NCI-H69 (cell line): Measurements from ENCODE around the gene HOMEZ.
"Not testable (repeated sequence)": the region's sequence is repeated elsewhere in the genome, so short reads cannot be mapped to it uniquely, and the experiment has no call there.

Source experiments
- DNase-seq: peaks from one replicate; lab custom pipeline; 2025; lab: John Stamatoyannopoulos, UW

HOMEZ gene

GRCh38 chr14:23281247-23281646 is 4.7 kb downstream of the HOMEZ start:
- DNase-seq = no peak

- not testable (repeated sequence) for DNase-seq
Observed at GRCh38 chr14:23277928-23278327, 8.0 kb downstream of the HOMEZ start.

GRCh38 chr14:23277189-23277588 is 8.7 kb downstream of the HOMEZ start:
- DNase-seq = no peak

GRCh38 chr14:23275412-23275811 is 10.5 kb downstream of the HOMEZ start:
- no peak for DNase-seq

- no peak for DNase-seq
Observed at GRCh38 chr14:23269193-23269592, 16.7 kb downstream of the HOMEZ start.

GRCh38 chr14:23260849-23261248 is 25.1 kb downstream of the HOMEZ start:
- peak; percentile 11 for DNase-seq

GRCh38 chr14:23259426-23259825 is 26.5 kb downstream of the HOMEZ start:
- DNase-seq = no peak

- DNase-seq = no peak
Observed at GRCh38 chr14:23258256-23258655, 27.7 kb downstream of the HOMEZ start.

GRCh38 chr14:23252420-23253333 is 33.3 kb downstream of the HOMEZ start:
- DNase-seq = no peak

- DNase-seq = no peak
Observed at GRCh38 chr14:23252006-23252405, 33.9 kb downstream of the HOMEZ start.

- DNase-seq = no peak
Observed at GRCh38 chr14:23249824-23250223, 36.1 kb downstream of the HOMEZ start.

- no peak for DNase-seq
Observed at GRCh38 chr14:23248601-23249000, 37.3 kb downstream of the HOMEZ start.

GRCh38 chr14:23245282-23245681 is 40.6 kb downstream of the HOMEZ start:
- DNase-seq = no peak

GRCh38 chr14:23243066-23243465 is 42.9 kb downstream of the HOMEZ start:
- no peak for DNase-seq

- no peak for DNase-seq
Observed at GRCh38 chr14:23242076-23242475, 43.9 kb downstream of the HOMEZ start.

- not testable (repeated sequence) for DNase-seq
Observed at GRCh38 chr14:23241061-23241715, 44.7 kb downstream of the HOMEZ start.

GRCh38 chr14:23240661-23241060 is 45.3 kb downstream of the HOMEZ start:
- DNase-seq = no peak

- peak; percentile 91 for DNase-seq
Observed at GRCh38 chr14:23237772-23238594, 47.9 kb downstream of the HOMEZ start, which contains the start of gene RNF212B. TSS of gene RNF212B (plus strand) at chr14:23237936. CDS start at chr14:23240346, 2,410 bp downstream.

GRCh38 chr14:23232241-23232808 is 53.6 kb downstream of the HOMEZ start:
- not testable (repeated sequence) for DNase-seq

- DNase-seq = no peak
Observed at GRCh38 chr14:23228812-23229211, 57.1 kb downstream of the HOMEZ start.

GRCh38 chr14:23227566-23227965 is 58.4 kb downstream of the HOMEZ start:
- no peak for DNase-seq

- DNase-seq = not testable (repeated sequence)
Observed at GRCh38 chr14:23224958-23225357, 61.0 kb downstream of the HOMEZ start.
